OCI-LY7 (cell line): ENCODE data around the gene PPM1L.

Experiments used
- EZH2phosphoT487 ChIP-seq: fragments of 200-600 bp; sonication (generic); IDR thresholded peaks from 2 replicates; pipeline ENCODE4 v1.6.1; 2018; ENCODE audit warnings: low read depth, borderline replicate concordance, mild to moderate bottlenecking, mixed run types, antibody characterized with exemption, low read length, moderate library complexity, mixed read lengths
- TF ChIP-seq, protein P1 (sequence below): fragments of 200-600 bp; sonication (generic); conservative IDR thresholded peaks from 2 replicates; pipeline ENCODE4 v1.5.1; 2014; ENCODE audit warnings: mild to moderate bottlenecking, antibody characterized with exemption, low read length, moderate library complexity, mixed read lengths

DNA sequence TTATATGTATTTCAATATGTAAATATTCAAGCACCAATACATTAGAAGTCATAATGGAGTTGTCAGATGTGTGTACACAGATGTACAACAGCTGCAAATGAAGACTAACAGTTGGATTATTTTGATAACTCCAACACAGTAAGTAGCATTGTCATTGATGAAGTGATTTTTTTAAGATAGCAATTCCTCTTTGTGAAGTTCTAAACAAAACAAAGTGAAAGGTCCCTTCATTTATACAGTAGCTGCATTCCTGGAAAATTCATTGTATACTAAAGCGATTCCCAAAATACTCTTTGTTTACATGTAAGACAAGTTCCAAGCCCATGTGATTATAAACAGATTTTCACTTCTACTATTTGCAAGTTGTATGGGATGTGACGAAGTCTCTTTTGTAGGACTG is 234.4 kb downstream of the PPM1L start:
- TF ChIP-seq, protein P1, sequence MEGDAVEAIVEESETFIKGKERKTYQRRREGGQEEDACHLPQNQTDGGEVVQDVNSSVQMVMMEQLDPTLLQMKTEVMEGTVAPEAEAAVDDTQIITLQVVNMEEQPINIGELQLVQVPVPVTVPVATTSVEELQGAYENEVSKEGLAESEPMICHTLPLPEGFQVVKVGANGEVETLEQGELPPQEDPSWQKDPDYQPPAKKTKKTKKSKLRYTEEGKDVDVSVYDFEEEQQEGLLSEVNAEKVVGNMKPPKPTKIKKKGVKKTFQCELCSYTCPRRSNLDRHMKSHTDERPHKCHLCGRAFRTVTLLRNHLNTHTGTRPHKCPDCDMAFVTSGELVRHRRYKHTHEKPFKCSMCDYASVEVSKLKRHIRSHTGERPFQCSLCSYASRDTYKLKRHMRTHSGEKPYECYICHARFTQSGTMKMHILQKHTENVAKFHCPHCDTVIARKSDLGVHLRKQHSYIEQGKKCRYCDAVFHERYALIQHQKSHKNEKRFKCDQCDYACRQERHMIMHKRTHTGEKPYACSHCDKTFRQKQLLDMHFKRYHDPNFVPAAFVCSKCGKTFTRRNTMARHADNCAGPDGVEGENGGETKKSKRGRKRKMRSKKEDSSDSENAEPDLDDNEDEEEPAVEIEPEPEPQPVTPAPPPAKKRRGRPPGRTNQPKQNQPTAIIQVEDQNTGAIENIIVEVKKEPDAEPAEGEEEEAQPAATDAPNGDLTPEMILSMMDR = no peak
- no peak for TF ChIP-seq EZH2phosphoT487
